K562 (cell line): ENCODE data around the gene ZNF41. TPM values are rescaled to one million over a fixed set of nuclear protein-coding genes. Genes with fewer than 3 reads are reported as not detected.
A peak's percentile ranks its signal among the peaks of the same experiment; 100 is the strongest.

ENCODE experiments used
- ARHGAP35 ChIP-seq: fragments of 450-650 bp; IDR thresholded peaks from 2 replicates; pipeline ENCODE4 v1.6.1; 2018; ENCODE audit not compliant: partially characterized antibody
- ATF7 ChIP-seq: fragments of 450-650 bp; IDR thresholded peaks from 2 replicates; pipeline ENCODE4 v1.7.1; 2014; ENCODE audit warnings: mild to moderate bottlenecking, moderate library complexity
- BHLHE40 ChIP-seq: IDR thresholded peaks from 2 replicates; pipeline ENCODE4 v1.6.1; 2011; ENCODE audit warnings: low read length, improper control_type of control experiment
- ESRRA ChIP-seq: fragments of 450-650 bp; IDR thresholded peaks from 2 replicates; pipeline ENCODE4 v1.6.1; 2014; ENCODE audit warnings: low read depth, mild to moderate bottlenecking, moderate library complexity, borderline replicate concordance
- FUS ChIP-seq: fragments of 200-400 bp; formaldehyde crosslinking; optimal IDR thresholded peaks from 2 replicates; pipeline ENCODE3; 2017; ENCODE audit warnings: low read depth, low read length
- GATAD2B ChIP-seq: fragments of 450-650 bp; IDR thresholded peaks from 2 replicates; pipeline ENCODE4 v1.6.1; 2017; ENCODE audit warnings: mild to moderate bottlenecking, borderline replicate concordance
- HCFC1 ChIP-seq: IDR thresholded peaks from 2 replicates; pipeline ENCODE4 v1.6.1; 2012; ENCODE audit warnings: low read depth, low read length, improper control_type of control experiment
- HES1 ChIP-seq: fragments of 450-650 bp; IDR thresholded peaks from 2 replicates; pipeline ENCODE4 v1.6.1; 2016; ENCODE audit warnings: low read depth, mild to moderate bottlenecking, moderate library complexity
- NFIX ChIP-seq: fragments of 250-450 bp; sonication (Bioruptor Pico); IDR thresholded peaks from 2 replicates; pipeline ENCODE4 v1.4.0; 2020; ENCODE audit warnings: low read depth, mild to moderate bottlenecking, moderate library complexity
- PHF21A ChIP-seq: fragments of 450-650 bp; IDR thresholded peaks from 2 replicates; pipeline ENCODE4 v1.6.1; 2017; ENCODE audit warnings: low read depth, borderline replicate concordance
- POLR2G ChIP-seq: fragments of 200-400 bp; formaldehyde crosslinking; IDR thresholded peaks from 2 replicates; pipeline ENCODE4 v1.6.1; 2017; ENCODE audit warnings: low read depth, mild to moderate bottlenecking, antibody characterized with exemption, low read length, moderate library complexity
- POLR2H ChIP-seq: IDR thresholded peaks from 2 replicates; pipeline ENCODE4 v1.6.1; 2016; ENCODE audit warnings: missing genetic modification characterization, low read depth, mild to moderate bottlenecking, control low read depth, missing compliant biosample characterization, moderate library complexity
- SIRT6 ChIP-seq: IDR thresholded peaks from one replicate; pipeline ENCODE4 v1.6.1; 2012; ENCODE audit warnings: low read depth, mild to moderate bottlenecking, control low read depth, inconsistent platforms, low read length, moderate library complexity
- SPI1 ChIP-seq: IDR thresholded peaks from 2 replicates; pipeline ENCODE4 v1.6.1; 2011; ENCODE audit warnings: low read depth, low read length, control low read depth, borderline replicate concordance
- TAF1 ChIP-seq: IDR thresholded peaks from 2 replicates; pipeline ENCODE4 v1.6.1; 2011; ENCODE audit warnings: mild to moderate bottlenecking, low read length, moderate library complexity; ENCODE audit not compliant: insufficient read depth, control insufficient read depth, severe bottlenecking; ENCODE audit errors: extremely low read depth
- TAF9B ChIP-seq: fragments of 450-650 bp; IDR thresholded peaks from 2 replicates; pipeline ENCODE4 v1.6.1; 2018; ENCODE audit warnings: mild to moderate bottlenecking; ENCODE audit not compliant: partially characterized antibody
- TCF7 ChIP-seq: sonication (generic); IDR thresholded peaks from 2 replicates; pipeline ENCODE4 v1.6.1; 2016; ENCODE audit warnings: antibody characterized with exemption, borderline replicate concordance
- TCF7L2 ChIP-seq: fragments of 150-350 bp; IDR thresholded peaks from 2 replicates; pipeline ENCODE4 v1.6.1; 2016; ENCODE audit warnings: low read depth, mild to moderate bottlenecking, low read length, moderate library complexity
- THAP12 ChIP-seq: fragments of 250-450 bp; sonication (Bioruptor Pico); IDR thresholded peaks from 2 replicates; pipeline ENCODE4 v1.9.0; 2021; ENCODE audit warnings: mild to moderate bottlenecking, inconsistent platforms
- ZNF121 ChIP-seq: sonication (generic); formaldehyde crosslinking; conservative IDR thresholded peaks from 2 replicates; pipeline ENCODE4 v1.8.0; 2022; ENCODE audit warnings: missing genetic modification reagents
- ZNF133 ChIP-seq: fragments of 250-450 bp; sonication (Bioruptor Pico); IDR thresholded peaks from 2 replicates; pipeline ENCODE4 v1.4.0; 2020; ENCODE audit warnings: mild to moderate bottlenecking
- ZNF449 ChIP-seq: fragments of 250-450 bp; sonication (Bioruptor Pico); IDR thresholded peaks from 2 replicates; pipeline ENCODE4 v1.8.0; 2022; ENCODE audit warnings: moderate library complexity, mild to moderate bottlenecking, inconsistent platforms
- ZNF507 ChIP-seq: conservative IDR thresholded peaks from 2 replicates; pipeline ENCODE4 v1.6.1; 2017; ENCODE audit warnings: missing genetic modification characterization, missing compliant biosample characterization
- polyA plus RNA-seq, 8 experiments: library from polyadenylated mRNA; depleted of rRNA in 4 of 8; stranded (reverse) in 5 of 8; unstranded in 3 of 8; fragments of >200 nt; fragmentation: Nextera tagmentation in 2 of 8; fragmentation: Illumina TruSeq in 1 of 8; extraction: Ambion mirVana in 2 of 8; extraction: Trizol in 1 of 8; gene quantifications; 2 replicates each; pipeline versions ENCODE4 v1.2.1 to v1.2.3, GENCODE V29; 2011 to 2014; ENCODE audit warnings: inconsistent platforms in 1 of 8, missing spikeins in 1 of 8
- total RNA-seq, 7 experiments: library from RNA; depleted of rRNA in 6 of 7; stranded (reverse); fragments of >200 nt in 6 of 7; fragmentation: Illumina TruSeq in 2 of 7; extraction: Trizol in 2 of 7; gene quantifications; 2 replicates each; pipeline versions ENCODE4 v1.2.1 to v1.2.3, GENCODE V29; 2011 to 2021; ENCODE audit warnings: low replicate concordance in 1 of 7

The ZNF41 gene
- total and polyA plus RNA-seq, 9 of the 15 experiments (the other 6 are each of a cell fraction or from before 2014, with no cell fraction given), result 0.53 to 8.6 (median 6.6) TPM

GRCh38 chrX:47482512-47483305, at the start of gene ZNF41 (continued):
- TF ChIP-seq HES1 (no peak), TCF7L2 (peak; percentile 87), TCF7 (no peak), NFIX (CRISPR knock-in tag) (no peak), PHF21A (no peak), ZNF507 (no peak), ZNF449 (CRISPR knock-in tag) (no peak), FUS (no peak), THAP12 (CRISPR knock-in tag) (0 out of 2 replicates have a peak, but pooled peaks have one; percentile 27), ATF7 (no peak; the same call in 1 of the 2 replicates), TAF9B (peak; percentile 35), BHLHE40 (peak; percentile 37; the same call in 1 of the 2 replicates), ZNF133 (CRISPR knock-in tag) (no peak), SPI1 (peak; percentile 78), ZNF121 (CRISPR knock-in tag) (no peak), HCFC1 (peak; percentile 73), GATAD2B (0 out of 2 replicates have a peak, but pooled peaks have one; percentile 63), POLR2H (tag) (peak; percentile 64), SIRT6 (no peak), ESRRA (peak; percentile 87), POLR2G (peak; percentile 90), TAF1 (peak; percentile 53), ARHGAP35 (no peak)
